PC-9 (cell line): ENCODE measurements around the gene KCNJ11.

Source experiments
- CTCF ChIP-seq: fragments of 200-600 bp; sonication (generic); conservative IDR thresholded peaks from 2 replicates; pipeline ENCODE4 v1.6.1; 2017; ENCODE audit warnings: mixed run types, antibody characterized with exemption, mild to moderate bottlenecking, moderate library complexity
- EZH2 ChIP-seq: fragments of 200-600 bp; sonication (generic); IDR thresholded peaks from 2 replicates; pipeline ENCODE4 v1.8.0; 2017; ENCODE audit warnings: antibody characterized with exemption, low read depth

- TF ChIP-seq CTCF (no peak), EZH2 (no peak)
Observed at GRCh38 chr11:17414317-17414737, 25.9 kb upstream of the KCNJ11 start.
